ENCODE measurements around the gene MAPK10. TPM values are rescaled to one million over a fixed set of nuclear protein-coding genes. Genes with fewer than 3 reads are reported as not detected.

The MAPK10 gene
- total and polyA plus RNA-seq, 2 donors (not counting 3 experiments of a cell fraction or from before 2014, with no cell fraction given), result 0.17 TPM; not detected in 1

- no TSS peak for BruUV-seq (replicated peaks)
- intact Hi-C loops (cut with micrococcal nuclease) (no loop called here), dilution Hi-C loops (cut with MboI; ENCODE audit: extremely low pct_ligation_motif_present, low sequenced_read_pairs) (no loop called here)
- H3K4me1 ChIP-seq (ENCODE audit: control insufficient read depth, extremely low read depth, insufficient read depth, low read length), result no peaks in the 10 kb centered on the region
- FAIRE-seq (no peak), DNase-seq (ENCODE audit: low read depth, low spot score) (no peak)
- H3K4me3 ChIP-seq (replicated peaks in 1 of 3; ENCODE audit: insufficient read depth in 1 of 3, low read depth in 1 of 3, low read length in 3 of 3), result no peak overlapping the region
- TF ChIP-seq JUN (IDR thresholded peaks at IDR 0.05; ENCODE audit: borderline replicate concordance, insufficient read depth, insufficient read length, low read depth) (no peak), MYC (IDR thresholded peaks at IDR 0.05; ENCODE audit: low read depth, low read length) (no peak), GATA2 (IDR thresholded peaks at IDR 0.05; ENCODE audit: insufficient read depth, insufficient read length, low read depth, low read length) (no peak), CTCF (IDR thresholded peaks at IDR 0.05; ENCODE audit: extremely low read depth in 1 of 2, insufficient read depth in 1 of 2, low read depth in 1 of 2, low read length in 2 of 2) (no peak), POLR2AphosphoS5 (IDR thresholded peaks at IDR 0.05; ENCODE audit: insufficient read depth, low read depth, low read length) (no peak), EZH2 (IDR thresholded peaks at IDR 0.05; ENCODE audit: borderline replicate concordance, low read depth, low read length, severe bottlenecking) (no peak), FOS (IDR thresholded peaks at IDR 0.05; ENCODE audit: borderline replicate concordance, insufficient read depth, low read length) (no peak), POLR2A (IDR thresholded peaks at IDR 0.05; ENCODE audit: low read depth, low read length) (no peak)
- H4K20me1 ChIP-seq (replicated peaks; ENCODE audit: control insufficient read depth, extremely low read depth, insufficient read depth, low read length), result no peaks in the 10 kb centered on the region
- ChIA-PET POLR2A (no interaction called here), CTCF (no interaction called here)
- no peak overlapping the region for H2AFZ ChIP-seq (ENCODE audit: low read depth, low read length)
- H3K4me2 ChIP-seq (ENCODE audit: insufficient read depth, low read length), result no peak overlapping the region
- no peaks in the 10 kb centered on the region for H3K36me3 ChIP-seq (ENCODE audit: control insufficient read depth in 2 of 2, extremely low read depth in 1 of 2, insufficient read depth in 2 of 2, low read length in 2 of 2)
- H3K9me3 ChIP-seq (replicated peaks; ENCODE audit: control insufficient read depth, insufficient read depth, low read length), result no peaks in the 10 kb centered on the region
- H3K9me1 ChIP-seq (replicated peaks; ENCODE audit: control insufficient read depth, extremely low read depth, insufficient read depth, low read length), result no peaks in the 10 kb centered on the region
- no peaks in the 10 kb centered on the region for H3K27me3 ChIP-seq (ENCODE audit: control insufficient read depth in 2 of 2, insufficient read depth in 2 of 2, low read length in 2 of 2)
- no peaks in the 10 kb centered on the region for H3K79me2 ChIP-seq (ENCODE audit: control insufficient read depth, insufficient read depth, low read length)
- H3K9ac ChIP-seq (replicated peaks; ENCODE audit: extremely low read depth, insufficient read depth, low read length), result no peak overlapping the region
- no peak overlapping the region for H3K27ac ChIP-seq (ENCODE audit: insufficient read depth, low read depth, low read length)
Measured at GRCh38 chr4:86235549-86235948, 124.3 kb downstream of the MAPK10 start.

Data from endothelial cell of umbilical vein (primary cell).